Liver (tissue), 9 donors: ENCODE measurements around the gene SLC12A3. TPM values are rescaled to one million over a fixed set of nuclear protein-coding genes. Genes with fewer than 3 reads are reported as not detected.

ENCODE experiments used
- DNase-seq: peaks from one replicate; pipeline ENCODE4 v3.0.0-alpha.2; 2017; ENCODE audit warnings: low spot score
- H3K27ac ChIP-seq, 2 donors: one replicate each; pipeline ENCODE4 v1.7.0; 2013; ENCODE audit warnings: inconsistent platforms in 2 of 2, low read length in 2 of 2, control low read depth in 1 of 2, low read depth in 1 of 2, mild to moderate bottlenecking in 1 of 2
- H3K27me3 ChIP-seq, 4 donors: one replicate each; pipeline versions ENCODE4 v1.6.1 to v1.7.0; 2013; ENCODE audit warnings: low read length in 3 of 4, inconsistent platforms in 1 of 4, mild to moderate bottlenecking in 1 of 4, moderate library complexity in 1 of 4; ENCODE audit not compliant: control insufficient read depth in 4 of 4, insufficient read depth in 4 of 4
- H3K36me3 ChIP-seq, 4 donors: one replicate each; pipeline versions ENCODE4 v1.6.1 to v1.7.0; 2013; ENCODE audit warnings: low read length in 3 of 4, mild to moderate bottlenecking in 3 of 4, low read depth in 1 of 4, moderate library complexity in 1 of 4; ENCODE audit not compliant: control insufficient read depth in 4 of 4, insufficient read depth in 3 of 4
- H3K4me1 ChIP-seq, 4 donors: one replicate each; pipeline versions ENCODE4 v1.6.1 to v1.7.0; 2013; ENCODE audit warnings: low read length in 3 of 4, mild to moderate bottlenecking in 3 of 4, moderate library complexity in 1 of 4; ENCODE audit not compliant: control insufficient read depth in 4 of 4, insufficient read depth in 4 of 4
- H3K4me3 ChIP-seq, 3 donors: one replicate each; pipeline versions ENCODE4 v1.6.1 to v1.7.0; 2013; ENCODE audit warnings: low read length in 3 of 3, control low read depth in 1 of 3, low read depth in 1 of 3, mild to moderate bottlenecking in 1 of 3
- H3K9ac ChIP-seq, 2 donors: one replicate each; pipeline ENCODE4 v1.7.0; 2013; ENCODE audit warnings: low read length in 2 of 2, mild to moderate bottlenecking in 2 of 2, moderate library complexity in 2 of 2, control low read depth in 1 of 2, low read depth in 1 of 2
- H3K9me3 ChIP-seq, 4 donors: one replicate each; pipeline versions ENCODE4 v1.6.1 to v1.7.0; 2013; ENCODE audit warnings: low read length in 3 of 4; ENCODE audit not compliant: control insufficient read depth in 4 of 4
- EGR1 ChIP-seq, 2 donors: IDR thresholded peaks; 2 replicates each; pipeline ENCODE4 v1.6.1; 2016 to 2018; ENCODE audit warnings: antibody characterized with exemption in 2 of 2, low read depth in 2 of 2
- FOXA2 ChIP-seq: IDR thresholded peaks from 2 replicates; pipeline ENCODE4 v1.6.1; 2016; ENCODE audit warnings: antibody characterized with exemption
- GABPA ChIP-seq, 2 donors: IDR thresholded peaks in 1 of 2; conservative IDR thresholded peaks in 1 of 2; 2 replicates each; pipeline ENCODE4 v1.6.1; 2016; ENCODE audit warnings: antibody characterized with exemption in 2 of 2, mild to moderate bottlenecking in 1 of 2, moderate library complexity in 1 of 2
- HNF4G ChIP-seq: IDR thresholded peaks from 2 replicates; pipeline ENCODE4 v1.6.1; 2016; ENCODE audit warnings: antibody characterized with exemption
- JUND ChIP-seq, 2 donors: IDR thresholded peaks; 2 replicates each; pipeline ENCODE4 v1.6.1; 2016; ENCODE audit warnings: antibody characterized with exemption in 2 of 2
- NR2F2 ChIP-seq: IDR thresholded peaks from 2 replicates; pipeline ENCODE4 v1.6.1; 2016; ENCODE audit warnings: antibody characterized with exemption
- RAD21 ChIP-seq, 2 donors: IDR thresholded peaks; 2 replicates each; pipeline ENCODE4 v1.6.1; 2016; ENCODE audit warnings: antibody characterized with exemption in 2 of 2, mild to moderate bottlenecking in 2 of 2
- TAF1 ChIP-seq: conservative IDR thresholded peaks from 2 replicates; pipeline ENCODE4 v1.6.1; 2016; ENCODE audit warnings: antibody characterized with exemption, mild to moderate bottlenecking
- YY1 ChIP-seq: IDR thresholded peaks from 2 replicates; pipeline ENCODE4 v1.6.1; 2016; ENCODE audit warnings: antibody characterized with exemption, mild to moderate bottlenecking
- WGBS: extraction: QIAGEN DNeasy Blood & Tissue Kit; methylation state at CpG from one replicate; pipeline ENCODE4 v1.1.7; 2013; 5-methylcytosine and 5-hydroxymethylcytosine counted together
- polyA plus RNA-seq, 2 donors: library from polyadenylated mRNA; stranded (reverse) in 1 of 2; unstranded in 1 of 2; fragments of 200-250 nt in 1 of 2; fragments of >200 nt in 1 of 2; fragmentation: Nextera tagmentation in 1 of 2; extraction: Ambion mirVana in 1 of 2; gene quantifications; one replicate each; pipeline versions ENCODE4 v1.2.1 to v1.2.3, GENCODE V29; 2013 to 2015
- total RNA-seq, 2 donors: library from RNA; depleted of rRNA; stranded (reverse); fragments of >200 nt; gene quantifications; one replicate each; pipeline ENCODE4 v1.2.3, GENCODE V29; 2014
- TF ChIP-seq, protein P1 (sequence below): IDR thresholded peaks from 2 replicates; pipeline ENCODE4 v1.6.1; 2016; ENCODE audit warnings: antibody characterized with exemption
- TF ChIP-seq, protein P2 (sequence below): IDR thresholded peaks from 2 replicates; pipeline ENCODE4 v1.6.1; 2016; ENCODE audit warnings: antibody characterized with exemption
- TF ChIP-seq, protein P3 (sequence below): IDR thresholded peaks from 2 replicates; pipeline ENCODE4 v1.6.1; 2016; ENCODE audit warnings: antibody characterized with exemption
- TF ChIP-seq, protein P4 (sequence below): fragments of 150-350 bp; IDR thresholded peaks from 2 replicates; pipeline ENCODE4 v1.5.1; 2017; ENCODE audit warnings: improper control_type of control experiment, low read depth, low read length; ENCODE audit not compliant: missing input control
- TF ChIP-seq, protein P5 (sequence below): IDR thresholded peaks from 2 replicates; pipeline ENCODE4 v1.6.1; 2016; ENCODE audit warnings: antibody characterized with exemption, mild to moderate bottlenecking
- donor health status: healthy.
- donor health status: healthy.
- donor health status: healthy.
- donor health status: healthy.
- donor health status: healthy.

The SLC12A3 gene
- total and polyA plus RNA-seq, 4 donors = 0.09 TPM; not detected in 3

DNA sequence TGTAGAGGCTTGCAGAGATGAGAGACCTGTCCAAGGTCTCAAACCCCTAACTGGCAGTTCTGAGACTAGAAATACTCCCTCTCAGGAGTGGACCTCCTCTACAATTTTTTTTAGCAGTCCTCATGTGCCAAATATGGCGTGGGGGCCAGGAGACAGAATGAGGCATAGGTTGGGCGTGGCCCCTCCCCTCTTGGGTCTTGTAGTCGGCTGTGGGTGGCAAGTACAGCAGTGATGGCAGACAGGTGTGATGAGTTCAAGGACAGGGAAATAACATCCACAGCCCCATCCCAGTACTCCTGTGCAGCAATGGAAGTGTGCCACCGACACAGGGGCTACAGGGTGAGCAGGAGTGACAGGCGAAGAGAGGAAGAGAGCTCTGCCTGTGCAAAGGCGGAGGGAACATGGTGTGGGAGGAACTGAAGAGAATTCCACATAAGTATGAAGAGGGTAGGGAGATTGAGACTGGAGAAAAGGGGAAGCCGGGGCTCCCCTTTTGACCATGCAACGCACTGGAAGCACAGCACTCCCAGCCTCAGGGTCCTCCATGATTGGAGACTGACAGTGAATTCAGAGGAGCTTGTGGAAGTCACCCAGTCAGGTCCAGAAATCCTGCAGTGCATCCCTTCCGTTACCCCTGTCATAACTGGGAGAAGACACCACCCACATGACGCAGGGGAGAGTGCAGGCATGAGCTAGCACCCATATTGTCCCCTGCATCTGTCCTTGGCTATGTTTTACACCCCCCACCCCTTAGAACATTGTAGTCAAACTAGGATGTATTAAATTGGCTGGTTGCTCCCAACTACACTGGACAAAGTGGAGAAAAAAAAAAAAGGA, 82.0 kb downstream of the SLC12A3 start (continued):
- TF ChIP-seq, protein P1, sequence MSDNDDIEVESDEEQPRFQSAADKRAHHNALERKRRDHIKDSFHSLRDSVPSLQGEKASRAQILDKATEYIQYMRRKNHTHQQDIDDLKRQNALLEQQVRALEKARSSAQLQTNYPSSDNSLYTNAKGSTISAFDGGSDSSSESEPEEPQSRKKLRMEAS = no peak
- TF ChIP-seq, protein P2, sequence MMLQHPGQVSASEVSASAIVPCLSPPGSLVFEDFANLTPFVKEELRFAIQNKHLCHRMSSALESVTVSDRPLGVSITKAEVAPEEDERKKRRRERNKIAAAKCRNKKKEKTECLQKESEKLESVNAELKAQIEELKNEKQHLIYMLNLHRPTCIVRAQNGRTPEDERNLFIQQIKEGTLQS = no peak
- TF ChIP-seq JUND (IDR thresholded peaks at IDR 0.05) (no peak), YY1 (no peak)

DNA sequence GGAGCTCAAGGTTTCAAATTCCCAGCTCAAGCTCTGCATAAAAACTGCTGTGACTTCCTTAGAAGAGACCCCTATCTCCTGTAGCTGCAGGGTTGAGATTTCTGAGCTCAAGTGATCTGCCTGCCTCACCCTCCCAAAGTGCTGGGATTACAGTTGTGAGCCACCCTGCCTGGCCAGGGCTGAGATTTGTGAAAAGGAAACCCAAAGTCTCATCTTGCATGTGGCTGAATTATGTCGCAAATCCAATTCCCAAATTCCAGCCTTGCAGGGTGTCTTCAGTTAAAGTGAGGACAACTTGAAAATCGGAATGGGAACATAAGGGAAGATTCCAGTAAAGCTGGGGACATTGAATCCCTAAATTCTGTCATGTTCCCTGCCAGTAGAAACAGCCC, 82.6 kb downstream of the SLC12A3 start:
- DNase-seq = no peak
- no peak overlapping the region for H3K4me3 ChIP-seq
- 89% methylated on average over 2 of the region's 2 CpGs for WGBS
- peaks cover 13 to 30% (median 25%) of the 10 kb centered on the region in 4 donors for H3K36me3 ChIP-seq
- peak overlapping the region in 1 of 2 donors; percentile 9 for H3K27ac ChIP-seq
- H3K27me3 ChIP-seq = no peaks in the 10 kb centered on the region
- H3K4me1 ChIP-seq = peaks cover 0 to 17% (median 6%) of the 10 kb centered on the region in 4 donors
- TF ChIP-seq RAD21 (IDR thresholded peaks at IDR 0.05) (no peak), TAF1 (no peak), HNF4G (no peak)
- TF ChIP-seq, protein P3, sequence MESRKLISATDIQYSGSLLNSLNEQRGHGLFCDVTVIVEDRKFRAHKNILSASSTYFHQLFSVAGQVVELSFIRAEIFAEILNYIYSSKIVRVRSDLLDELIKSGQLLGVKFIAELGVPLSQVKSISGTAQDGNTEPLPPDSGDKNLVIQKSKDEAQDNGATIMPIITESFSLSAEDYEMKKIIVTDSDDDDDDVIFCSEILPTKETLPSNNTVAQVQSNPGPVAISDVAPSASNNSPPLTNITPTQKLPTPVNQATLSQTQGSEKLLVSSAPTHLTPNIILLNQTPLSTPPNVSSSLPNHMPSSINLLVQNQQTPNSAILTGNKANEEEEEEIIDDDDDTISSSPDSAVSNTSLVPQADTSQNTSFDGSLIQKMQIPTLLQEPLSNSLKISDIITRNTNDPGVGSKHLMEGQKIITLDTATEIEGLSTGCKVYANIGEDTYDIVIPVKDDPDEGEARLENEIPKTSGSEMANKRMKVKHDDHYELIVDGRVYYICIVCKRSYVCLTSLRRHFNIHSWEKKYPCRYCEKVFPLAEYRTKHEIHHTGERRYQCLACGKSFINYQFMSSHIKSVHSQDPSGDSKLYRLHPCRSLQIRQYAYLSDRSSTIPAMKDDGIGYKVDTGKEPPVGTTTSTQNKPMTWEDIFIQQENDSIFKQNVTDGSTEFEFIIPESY = no peak
- no peak overlapping the region for H3K9ac ChIP-seq
- H3K9me3 ChIP-seq = no peaks in the 10 kb centered on the region

DNA sequence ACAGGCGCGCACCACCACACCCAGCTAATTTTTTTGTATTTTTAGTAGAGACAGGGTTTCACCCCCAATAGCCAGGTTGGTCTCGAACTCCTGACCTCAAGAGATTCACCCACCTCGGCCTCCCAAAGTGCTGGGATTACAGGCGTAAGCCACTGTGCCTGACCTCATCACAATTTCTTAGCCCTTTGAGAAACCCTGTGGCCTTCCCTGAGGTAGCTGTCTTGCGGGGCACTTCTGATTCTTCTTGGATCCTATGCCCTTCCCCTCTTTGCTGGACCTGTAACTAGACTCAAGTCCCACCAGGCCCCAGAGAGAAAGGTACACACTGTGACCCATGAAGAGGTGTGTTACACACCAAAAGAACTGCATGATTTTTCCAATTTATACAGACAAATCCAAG, 83.2 kb downstream of the SLC12A3 start:
- Histone ChIP-seq H3K9ac (no peak overlapping the region), H3K4me3 (no peak overlapping the region), H3K27ac (no peak overlapping the region), H3K9me3 (no peaks in the 10 kb centered on the region), H3K4me1 (peaks cover 0 to 12% (median 4%) of the 10 kb centered on the region in 4 donors), H3K36me3 (peaks cover 8 to 23% (median 18%) of the 10 kb centered on the region in 4 donors), H3K27me3 (no peaks in the 10 kb centered on the region)
- TF ChIP-seq EGR1 (IDR thresholded peaks at IDR 0.05; ENCODE audit: low read depth in 2 of 2) = no peak
- no peak for TF ChIP-seq NR2F2
- no peak for TF ChIP-seq HNF4G
- TF ChIP-seq FOXA2 = no peak
- TF ChIP-seq GABPA (IDR thresholded peaks at IDR 0.05 in 1 of 2, conservative IDR thresholded peaks at IDR 0.05 in 1 of 2) = no peak
- TF ChIP-seq YY1 = no peak
- TF ChIP-seq, protein P4, sequence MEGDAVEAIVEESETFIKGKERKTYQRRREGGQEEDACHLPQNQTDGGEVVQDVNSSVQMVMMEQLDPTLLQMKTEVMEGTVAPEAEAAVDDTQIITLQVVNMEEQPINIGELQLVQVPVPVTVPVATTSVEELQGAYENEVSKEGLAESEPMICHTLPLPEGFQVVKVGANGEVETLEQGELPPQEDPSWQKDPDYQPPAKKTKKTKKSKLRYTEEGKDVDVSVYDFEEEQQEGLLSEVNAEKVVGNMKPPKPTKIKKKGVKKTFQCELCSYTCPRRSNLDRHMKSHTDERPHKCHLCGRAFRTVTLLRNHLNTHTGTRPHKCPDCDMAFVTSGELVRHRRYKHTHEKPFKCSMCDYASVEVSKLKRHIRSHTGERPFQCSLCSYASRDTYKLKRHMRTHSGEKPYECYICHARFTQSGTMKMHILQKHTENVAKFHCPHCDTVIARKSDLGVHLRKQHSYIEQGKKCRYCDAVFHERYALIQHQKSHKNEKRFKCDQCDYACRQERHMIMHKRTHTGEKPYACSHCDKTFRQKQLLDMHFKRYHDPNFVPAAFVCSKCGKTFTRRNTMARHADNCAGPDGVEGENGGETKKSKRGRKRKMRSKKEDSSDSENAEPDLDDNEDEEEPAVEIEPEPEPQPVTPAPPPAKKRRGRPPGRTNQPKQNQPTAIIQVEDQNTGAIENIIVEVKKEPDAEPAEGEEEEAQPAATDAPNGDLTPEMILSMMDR = no peak
- TF ChIP-seq, protein P5, sequence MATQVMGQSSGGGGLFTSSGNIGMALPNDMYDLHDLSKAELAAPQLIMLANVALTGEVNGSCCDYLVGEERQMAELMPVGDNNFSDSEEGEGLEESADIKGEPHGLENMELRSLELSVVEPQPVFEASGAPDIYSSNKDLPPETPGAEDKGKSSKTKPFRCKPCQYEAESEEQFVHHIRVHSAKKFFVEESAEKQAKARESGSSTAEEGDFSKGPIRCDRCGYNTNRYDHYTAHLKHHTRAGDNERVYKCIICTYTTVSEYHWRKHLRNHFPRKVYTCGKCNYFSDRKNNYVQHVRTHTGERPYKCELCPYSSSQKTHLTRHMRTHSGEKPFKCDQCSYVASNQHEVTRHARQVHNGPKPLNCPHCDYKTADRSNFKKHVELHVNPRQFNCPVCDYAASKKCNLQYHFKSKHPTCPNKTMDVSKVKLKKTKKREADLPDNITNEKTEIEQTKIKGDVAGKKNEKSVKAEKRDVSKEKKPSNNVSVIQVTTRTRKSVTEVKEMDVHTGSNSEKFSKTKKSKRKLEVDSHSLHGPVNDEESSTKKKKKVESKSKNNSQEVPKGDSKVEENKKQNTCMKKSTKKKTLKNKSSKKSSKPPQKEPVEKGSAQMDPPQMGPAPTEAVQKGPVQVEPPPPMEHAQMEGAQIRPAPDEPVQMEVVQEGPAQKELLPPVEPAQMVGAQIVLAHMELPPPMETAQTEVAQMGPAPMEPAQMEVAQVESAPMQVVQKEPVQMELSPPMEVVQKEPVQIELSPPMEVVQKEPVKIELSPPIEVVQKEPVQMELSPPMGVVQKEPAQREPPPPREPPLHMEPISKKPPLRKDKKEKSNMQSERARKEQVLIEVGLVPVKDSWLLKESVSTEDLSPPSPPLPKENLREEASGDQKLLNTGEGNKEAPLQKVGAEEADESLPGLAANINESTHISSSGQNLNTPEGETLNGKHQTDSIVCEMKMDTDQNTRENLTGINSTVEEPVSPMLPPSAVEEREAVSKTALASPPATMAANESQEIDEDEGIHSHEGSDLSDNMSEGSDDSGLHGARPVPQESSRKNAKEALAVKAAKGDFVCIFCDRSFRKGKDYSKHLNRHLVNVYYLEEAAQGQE = no peak
- WGBS = 98% methylated on average over 6 of the region's 6 CpGs
- no peak for DNase-seq
